GM12891 (cell line): Measurements from ENCODE around the gene NFATC2.

Experiments used
- POLR2A ChIP-seq: IDR thresholded peaks from 2 replicates; pipeline ENCODE4 v1.6.1; 2011; ENCODE audit warnings: low read depth, low read length, control low read depth
- TAF1 ChIP-seq: IDR thresholded peaks from 2 replicates; pipeline ENCODE4 v1.6.1; 2011; ENCODE audit warnings: low read depth, low read length, control low read depth

DNA sequence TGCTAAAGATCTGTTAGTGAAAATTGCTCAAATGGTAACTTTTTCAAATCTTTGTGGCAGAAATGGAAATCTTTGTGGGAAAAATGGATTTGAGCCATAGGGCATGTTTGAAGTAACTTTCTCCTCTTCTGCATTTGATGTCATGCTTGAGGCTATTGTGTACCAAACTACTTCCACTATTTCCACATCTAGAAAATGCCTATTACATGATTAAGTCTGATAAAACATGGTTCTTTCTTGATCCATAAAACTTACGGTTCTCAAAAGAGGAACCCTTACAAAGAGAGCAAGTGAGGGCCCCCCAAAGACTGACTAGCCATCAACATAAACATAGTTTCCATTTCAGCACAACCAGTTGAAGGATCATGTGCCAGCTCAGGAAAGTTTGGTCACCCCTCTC is 150.6 kb downstream of the NFATC2 start:
- TF ChIP-seq POLR2A (no peak), TAF1 (no peak)
